Ishikawa (cell line): ENCODE measurements around the gene FAM78A.

Experiments used
- CEBPB ChIP-seq: IDR thresholded peaks from 2 replicates; pipeline ENCODE4 v1.6.1; 2012
- CREB1 ChIP-seq: IDR thresholded peaks from 2 replicates; pipeline ENCODE4 v1.6.1; 2012; ENCODE audit warnings: low read depth
- EGR1 ChIP-seq: IDR thresholded peaks from 2 replicates; pipeline ENCODE4 v1.6.1; 2012
- EP300 ChIP-seq: IDR thresholded peaks from 2 replicates; pipeline ENCODE4 v1.6.1; 2012; ENCODE audit warnings: borderline replicate concordance
- FOXM1 ChIP-seq: IDR thresholded peaks from 2 replicates; pipeline ENCODE4 v1.6.1; 2012; ENCODE audit warnings: low read depth, borderline replicate concordance
- NFIC ChIP-seq: IDR thresholded peaks from 2 replicates; pipeline ENCODE4 v1.6.1; 2012
- RAD21 ChIP-seq: IDR thresholded peaks from 2 replicates; pipeline ENCODE4 v1.6.1; 2012; ENCODE audit warnings: low read depth
- TAF1 ChIP-seq: IDR thresholded peaks from 2 replicates; pipeline ENCODE4 v1.6.1; 2012; ENCODE audit warnings: low read depth, mild to moderate bottlenecking
- TCF12 ChIP-seq: IDR thresholded peaks from 2 replicates; pipeline ENCODE4 v1.6.1; 2012; ENCODE audit warnings: low read depth
- TEAD4 ChIP-seq: IDR thresholded peaks from 2 replicates; pipeline ENCODE4 v1.6.1; 2012
- YY1 ChIP-seq: IDR thresholded peaks from 2 replicates; pipeline ENCODE4 v1.6.1; 2012; ENCODE audit warnings: low read depth
- ZBTB7A ChIP-seq: IDR thresholded peaks from 2 replicates; pipeline ENCODE4 v1.6.1; 2012; ENCODE audit warnings: low read depth
- TF ChIP-seq, protein P1 (sequence below): IDR thresholded peaks from 2 replicates; pipeline ENCODE4 v1.6.1; 2012
- TF ChIP-seq, protein P2 (sequence below): IDR thresholded peaks from 2 replicates; pipeline ENCODE4 v1.6.1; 2012

Gene FAM78A

DNA sequence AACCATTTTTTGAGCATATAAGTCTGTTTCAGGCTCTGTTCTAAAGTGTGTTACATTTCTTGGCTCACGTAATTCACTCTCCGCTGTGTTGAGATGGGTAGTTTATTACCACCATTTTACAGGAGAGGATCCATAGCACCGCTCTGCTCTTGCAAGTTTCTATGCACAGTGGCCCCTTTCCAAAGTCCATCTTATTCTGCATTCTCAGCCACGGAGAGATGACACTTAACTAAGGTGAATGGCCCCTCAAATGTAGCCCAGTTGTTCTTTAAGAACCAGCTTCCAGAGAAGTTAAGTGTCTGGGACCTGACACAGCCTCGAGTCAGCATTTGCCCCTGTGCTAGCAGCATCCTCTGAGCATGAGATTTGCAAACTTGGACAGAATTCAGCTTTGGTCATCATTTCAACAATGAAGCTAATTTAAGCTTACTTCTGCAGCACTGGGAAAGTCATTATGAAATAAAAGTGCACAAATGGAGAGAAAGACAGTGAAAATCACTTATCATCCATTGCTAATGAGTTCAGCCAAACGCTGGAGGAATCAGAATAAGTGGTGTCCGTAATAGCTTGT lies 61.9 kb downstream of the FAM78A start:
- TF ChIP-seq YY1 = no peak
- TF ChIP-seq CEBPB = no peak
- no peak for TF ChIP-seq EP300
- TF ChIP-seq TCF12 = no peak
- no peak for TF ChIP-seq RAD21
- TF ChIP-seq, protein P1, sequence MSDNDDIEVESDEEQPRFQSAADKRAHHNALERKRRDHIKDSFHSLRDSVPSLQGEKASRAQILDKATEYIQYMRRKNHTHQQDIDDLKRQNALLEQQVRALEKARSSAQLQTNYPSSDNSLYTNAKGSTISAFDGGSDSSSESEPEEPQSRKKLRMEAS = no peak
- no peak for TF ChIP-seq ZBTB7A
- no peak for TF ChIP-seq NFIC
- no peak for TF ChIP-seq FOXM1
- no peak for TF ChIP-seq TAF1
- TF ChIP-seq, protein P2, sequence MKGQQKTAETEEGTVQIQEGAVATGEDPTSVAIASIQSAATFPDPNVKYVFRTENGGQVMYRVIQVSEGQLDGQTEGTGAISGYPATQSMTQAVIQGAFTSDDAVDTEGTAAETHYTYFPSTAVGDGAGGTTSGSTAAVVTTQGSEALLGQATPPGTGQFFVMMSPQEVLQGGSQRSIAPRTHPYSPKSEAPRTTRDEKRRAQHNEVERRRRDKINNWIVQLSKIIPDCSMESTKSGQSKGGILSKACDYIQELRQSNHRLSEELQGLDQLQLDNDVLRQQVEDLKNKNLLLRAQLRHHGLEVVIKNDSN = no peak
- no peak for TF ChIP-seq TEAD4
- TF ChIP-seq EGR1 = no peak
- TF ChIP-seq CREB1 = no peak
